Right lobe of liver (tissue), 4 donors: ENCODE measurements around the gene BTLA.

Experiments used
- POLR2A ChIP-seq: fragments of 450-650 bp; IDR thresholded peaks from one replicate; pipeline ENCODE4 v1.6.1; 2017; ENCODE audit warnings: antibody characterized with exemption, mild to moderate bottlenecking
- TF ChIP-seq, protein P1 (sequence below), 4 donors: fragments of 200-600 bp in 3 of 4; fragments of 450-650 bp in 1 of 4; IDR thresholded peaks; one replicate each; pipeline versions ENCODE4 v1.5.1 to v1.8.0; 2016 to 2022; ENCODE audit warnings: antibody characterized with exemption in 4 of 4, mild to moderate bottlenecking in 2 of 4
- donor health status: DM: no; HTN: no; CAD: no.
- donor health status: DM: no; HTN: no; CAD: no.
- donor health status: DM: no; HTN: yes; CAD: no.

DNA sequence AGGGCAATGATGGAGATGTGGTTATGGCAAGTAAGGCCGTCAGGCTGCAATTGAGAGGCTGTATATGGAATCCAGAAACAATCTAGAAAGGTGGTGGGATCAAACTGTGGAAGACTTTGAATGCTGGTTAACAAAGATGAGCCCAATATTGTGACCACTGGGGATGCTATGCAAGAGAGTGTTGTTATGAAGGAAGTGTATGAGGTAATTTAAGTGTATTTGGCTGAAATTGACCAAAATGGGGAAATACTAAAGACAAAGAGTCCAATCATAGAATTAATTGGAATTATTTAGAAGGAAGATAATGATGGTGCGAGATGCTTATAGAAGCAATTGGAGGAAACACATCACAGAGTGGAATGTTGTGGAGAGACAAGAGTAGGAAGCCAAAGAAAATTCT lies 24.5 kb downstream of the BTLA start:
- TF ChIP-seq POLR2A, result no peak
- TF ChIP-seq, protein P1, sequence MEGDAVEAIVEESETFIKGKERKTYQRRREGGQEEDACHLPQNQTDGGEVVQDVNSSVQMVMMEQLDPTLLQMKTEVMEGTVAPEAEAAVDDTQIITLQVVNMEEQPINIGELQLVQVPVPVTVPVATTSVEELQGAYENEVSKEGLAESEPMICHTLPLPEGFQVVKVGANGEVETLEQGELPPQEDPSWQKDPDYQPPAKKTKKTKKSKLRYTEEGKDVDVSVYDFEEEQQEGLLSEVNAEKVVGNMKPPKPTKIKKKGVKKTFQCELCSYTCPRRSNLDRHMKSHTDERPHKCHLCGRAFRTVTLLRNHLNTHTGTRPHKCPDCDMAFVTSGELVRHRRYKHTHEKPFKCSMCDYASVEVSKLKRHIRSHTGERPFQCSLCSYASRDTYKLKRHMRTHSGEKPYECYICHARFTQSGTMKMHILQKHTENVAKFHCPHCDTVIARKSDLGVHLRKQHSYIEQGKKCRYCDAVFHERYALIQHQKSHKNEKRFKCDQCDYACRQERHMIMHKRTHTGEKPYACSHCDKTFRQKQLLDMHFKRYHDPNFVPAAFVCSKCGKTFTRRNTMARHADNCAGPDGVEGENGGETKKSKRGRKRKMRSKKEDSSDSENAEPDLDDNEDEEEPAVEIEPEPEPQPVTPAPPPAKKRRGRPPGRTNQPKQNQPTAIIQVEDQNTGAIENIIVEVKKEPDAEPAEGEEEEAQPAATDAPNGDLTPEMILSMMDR (IDR thresholded peaks at IDR 0.05), result no peak
